Neural progenitor cell (in vitro differentiated cells): ENCODE measurements around the gene RDH11. TPM values are rescaled to one million over a fixed set of nuclear protein-coding genes. Genes with fewer than 3 reads are reported as not detected.
"Not testable (repeated sequence)": the region's sequence is repeated elsewhere in the genome, so short reads cannot be mapped to it uniquely, and the experiment has no call there.

Experiments
- DNase-seq: peaks from one replicate; pipeline ENCODE4 v3.0.0-alpha.2; 2016; ENCODE audit warnings: low spot score
- H2AFZ ChIP-seq: fragments of 200-600 bp; sonication (generic); replicated peaks from 2 replicates; pipeline ENCODE4 v1.6.1; 2016; ENCODE audit warnings: antibody characterized with exemption
- H3F3A ChIP-seq: fragments of 200-600 bp; sonication (generic); 2 replicates; pipeline ENCODE4 v1.6.1; 2016; ENCODE audit warnings: antibody characterized with exemption, low read depth
- H3K27ac ChIP-seq: fragments of 200-600 bp; sonication (generic); 2 replicates; pipeline ENCODE4 v1.5.1; 2016; ENCODE audit warnings: mild to moderate bottlenecking
- H3K27me3 ChIP-seq: fragments of 200-600 bp; sonication (generic); 2 replicates; pipeline ENCODE4 v1.6.1; 2016; ENCODE audit warnings: mild to moderate bottlenecking, moderate library complexity
- H3K36me3 ChIP-seq: fragments of 200-600 bp; sonication (generic); 2 replicates; pipeline ENCODE4 v1.5.1; 2016
- H3K4me1 ChIP-seq: fragments of 200-600 bp; sonication (generic); 2 replicates; pipeline ENCODE4 v1.6.1; 2016; ENCODE audit warnings: mixed run types
- H3K4me2 ChIP-seq: fragments of 200-600 bp; sonication (generic); 2 replicates; pipeline ENCODE4 v1.6.1; 2016
- H3K4me3 ChIP-seq: fragments of 200-600 bp; sonication (generic); 2 replicates; pipeline ENCODE4 v1.5.1; 2016
- H3K79me2 ChIP-seq: fragments of 200-600 bp; sonication (generic); 2 replicates; pipeline ENCODE4 v1.6.1; 2016; ENCODE audit warnings: low read depth
- H3K9ac ChIP-seq: fragments of 200-600 bp; sonication (generic); 2 replicates; pipeline ENCODE4 v1.6.1; 2016
- H3K9me3 ChIP-seq: fragments of 200-600 bp; sonication (generic); 2 replicates; pipeline ENCODE4 v1.5.1; 2016; ENCODE audit warnings: low read depth
- H4K20me1 ChIP-seq: fragments of 200-600 bp; sonication (generic); 2 replicates; pipeline ENCODE4 v1.6.1; 2016; ENCODE audit warnings: low read depth
- H3K27ac Mint-ChIP-seq: 3 replicates; pipeline ENCODE4 v1.8.0; 2021; ENCODE audit warnings: mixed read lengths
- H3K27me3 Mint-ChIP-seq: 2 replicates; pipeline ENCODE4 v1.8.0; 2022; ENCODE audit warnings: low read depth, mild to moderate bottlenecking, inconsistent platforms, moderate library complexity, mixed read lengths; ENCODE audit not compliant: insufficient read depth
- H3K36me3 Mint-ChIP-seq: 3 replicates; pipeline ENCODE4 v1.8.0; 2021; ENCODE audit warnings: mixed read lengths
- H3K4me1 Mint-ChIP-seq: 3 replicates; pipeline ENCODE4 v1.8.0; 2021; ENCODE audit warnings: mixed read lengths
- H3K4me3 Mint-ChIP-seq: 3 replicates; pipeline ENCODE4 v1.8.0; 2021; ENCODE audit warnings: mild to moderate bottlenecking, moderate library complexity, mixed read lengths
- H3K9me3 Mint-ChIP-seq: 3 replicates; pipeline ENCODE4 v1.8.0; 2020; ENCODE audit warnings: mixed read lengths
- EZH2 ChIP-seq: fragments of 200-600 bp; sonication (generic); IDR thresholded peaks from 2 replicates; pipeline ENCODE4 v1.6.1; 2017; ENCODE audit warnings: antibody characterized with exemption, mild to moderate bottlenecking, moderate library complexity
- EZH2phosphoT487 ChIP-seq: fragments of 200-600 bp; sonication (generic); IDR thresholded peaks from 2 replicates; pipeline ENCODE4 v1.6.1; 2017; ENCODE audit warnings: antibody characterized with exemption
- total RNA-seq: library from RNA; depleted of rRNA; stranded (reverse); fragments of >200 nt; gene quantifications from 2 replicates; pipeline ENCODE4 v1.2.3, GENCODE V29; 2015; ENCODE audit warnings: low replicate concordance
- TF ChIP-seq, protein P1 (sequence below): fragments of 200-600 bp; sonication (generic); IDR thresholded peaks from 2 replicates; pipeline ENCODE4 v1.5.1; 2017; ENCODE audit warnings: antibody characterized with exemption, mild to moderate bottlenecking

RDH11 gene
- total RNA-seq, 1 donor from 2014 or later = 90.6 TPM

GRCh38 chr14:67717048-67717447 lies 21.5 kb upstream of the RDH11 start:
- H3K9ac ChIP-seq = no peak overlapping the region
- Mint-ChIP-seq H3K27me3 (peaks cover 3% of the 10 kb centered on the region), H3K27ac (no peak overlapping the region), H3K36me3 (no peaks in the 10 kb centered on the region), H3K4me1 (no peaks in the 10 kb centered on the region), H3K4me3 (no peak overlapping the region), H3K9me3 (peaks cover 5% of the 10 kb centered on the region)
- H3K4me2 ChIP-seq = no peak overlapping the region
- H2AFZ ChIP-seq = no peak overlapping the region
- no peaks in the 10 kb centered on the region for H3F3A ChIP-seq
- TF ChIP-seq EZH2phosphoT487 (no peak), EZH2 (no peak)
- TF ChIP-seq, protein P1, sequence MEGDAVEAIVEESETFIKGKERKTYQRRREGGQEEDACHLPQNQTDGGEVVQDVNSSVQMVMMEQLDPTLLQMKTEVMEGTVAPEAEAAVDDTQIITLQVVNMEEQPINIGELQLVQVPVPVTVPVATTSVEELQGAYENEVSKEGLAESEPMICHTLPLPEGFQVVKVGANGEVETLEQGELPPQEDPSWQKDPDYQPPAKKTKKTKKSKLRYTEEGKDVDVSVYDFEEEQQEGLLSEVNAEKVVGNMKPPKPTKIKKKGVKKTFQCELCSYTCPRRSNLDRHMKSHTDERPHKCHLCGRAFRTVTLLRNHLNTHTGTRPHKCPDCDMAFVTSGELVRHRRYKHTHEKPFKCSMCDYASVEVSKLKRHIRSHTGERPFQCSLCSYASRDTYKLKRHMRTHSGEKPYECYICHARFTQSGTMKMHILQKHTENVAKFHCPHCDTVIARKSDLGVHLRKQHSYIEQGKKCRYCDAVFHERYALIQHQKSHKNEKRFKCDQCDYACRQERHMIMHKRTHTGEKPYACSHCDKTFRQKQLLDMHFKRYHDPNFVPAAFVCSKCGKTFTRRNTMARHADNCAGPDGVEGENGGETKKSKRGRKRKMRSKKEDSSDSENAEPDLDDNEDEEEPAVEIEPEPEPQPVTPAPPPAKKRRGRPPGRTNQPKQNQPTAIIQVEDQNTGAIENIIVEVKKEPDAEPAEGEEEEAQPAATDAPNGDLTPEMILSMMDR = no peak
- no peaks in the 10 kb centered on the region for H3K4me1 ChIP-seq
- no peaks in the 10 kb centered on the region for H4K20me1 ChIP-seq
- no peaks in the 10 kb centered on the region for H3K36me3 ChIP-seq
- no peaks in the 10 kb centered on the region for H3K9me3 ChIP-seq
- no peak for DNase-seq
- H3K27me3 ChIP-seq = peaks cover 10% of the 10 kb centered on the region
- no peak overlapping the region for H3K27ac ChIP-seq
- no peak overlapping the region for H3K4me3 ChIP-seq
- no peaks in the 10 kb centered on the region for H3K79me2 ChIP-seq

DNA sequence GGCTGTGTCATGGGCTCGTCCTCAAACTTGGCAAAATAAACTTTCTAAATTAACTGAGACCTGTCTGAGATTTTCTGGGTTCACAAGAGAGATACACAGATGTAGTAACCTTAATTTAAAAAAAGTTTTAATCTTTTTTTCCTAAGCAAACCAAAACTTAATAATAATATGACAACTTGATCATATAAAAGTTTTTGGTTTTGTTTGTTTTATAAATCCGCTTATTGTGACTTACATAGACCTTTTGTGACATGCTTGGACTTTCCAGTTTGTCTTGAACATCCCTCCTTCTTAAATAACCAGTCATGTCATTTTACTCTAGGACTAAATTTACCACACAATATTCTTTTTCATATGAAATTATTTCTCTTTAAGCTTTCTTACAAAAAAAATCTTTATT lies 14.6 kb upstream of the RDH11 start:
- no peaks in the 10 kb centered on the region for H3K79me2 ChIP-seq
- no peak overlapping the region for H3K27ac ChIP-seq
- H2AFZ ChIP-seq = no peak overlapping the region
- no peak overlapping the region for H3K4me3 ChIP-seq
- Mint-ChIP-seq H3K4me3 (no peak overlapping the region), H3K4me1 (no peaks in the 10 kb centered on the region), H3K9me3 (peaks cover 27% of the 10 kb centered on the region), H3K36me3 (no peaks in the 10 kb centered on the region), H3K27me3 (peaks cover 3% of the 10 kb centered on the region), H3K27ac (no peak overlapping the region)
- no peak overlapping the region for H3K4me2 ChIP-seq
- H3K27me3 ChIP-seq = no peaks in the 10 kb centered on the region
- peak; percentile 51 for DNase-seq
- no peak overlapping the region for H3K9ac ChIP-seq
- no peaks in the 10 kb centered on the region for H3K4me1 ChIP-seq
- no peaks in the 10 kb centered on the region for H4K20me1 ChIP-seq
- H3K9me3 ChIP-seq = peaks cover 36% of the 10 kb centered on the region
- TF ChIP-seq EZH2phosphoT487 (no peak), EZH2 (no peak)
- TF ChIP-seq, protein P1 = no peak
- no peaks in the 10 kb centered on the region for H3K36me3 ChIP-seq
- no peaks in the 10 kb centered on the region for H3F3A ChIP-seq

DNA sequence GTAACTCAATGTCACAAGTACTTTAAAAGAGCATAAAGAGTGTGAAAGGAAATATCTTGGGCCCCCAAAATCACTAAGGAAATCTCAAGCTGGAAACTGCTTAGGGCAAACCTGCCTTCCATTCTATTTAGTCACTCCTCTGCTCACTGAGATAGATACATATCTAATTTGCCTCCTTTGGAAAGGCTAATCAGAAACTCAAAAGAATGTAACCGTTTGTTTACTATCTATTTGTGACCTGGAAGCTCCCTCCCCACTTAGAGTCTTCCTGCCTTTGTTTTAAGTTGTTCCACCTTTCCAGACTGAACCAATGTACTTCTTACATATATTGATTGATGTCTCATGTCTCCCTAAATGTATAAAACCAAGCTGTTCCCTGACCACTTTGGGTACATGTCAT lies 14.2 kb upstream of the RDH11 start:
- not testable (repeated sequence) for H3F3A ChIP-seq, H3K4me2 ChIP-seq, H2AFZ ChIP-seq, H4K20me1 ChIP-seq, H3K4me3 ChIP-seq, H3K79me2 ChIP-seq, H3K27ac Mint-ChIP-seq, H3K4me3 Mint-ChIP-seq, H3K27me3 Mint-ChIP-seq, H3K27me3 ChIP-seq, DNase-seq, H3K36me3 ChIP-seq, H3K4me1 ChIP-seq, H3K36me3 Mint-ChIP-seq, H3K27ac ChIP-seq, H3K4me1 Mint-ChIP-seq, H3K9ac ChIP-seq
- peaks cover 36% of the 10 kb centered on the region for H3K9me3 ChIP-seq
- H3K9me3 Mint-ChIP-seq = peaks cover 27% of the 10 kb centered on the region

GRCh38 chr14:67709346-67709745 lies 13.8 kb upstream of the RDH11 start:
- not testable (repeated sequence) for H3K4me1 ChIP-seq, H3K27ac ChIP-seq, H3K4me3 Mint-ChIP-seq, H3K27me3 ChIP-seq, H3K4me2 ChIP-seq, H3K9ac ChIP-seq, DNase-seq, H3K27me3 Mint-ChIP-seq, H3K27ac Mint-ChIP-seq, H2AFZ ChIP-seq, H3K36me3 ChIP-seq, H4K20me1 ChIP-seq, H3K79me2 ChIP-seq, H3F3A ChIP-seq, H3K4me3 ChIP-seq, H3K4me1 Mint-ChIP-seq, H3K36me3 Mint-ChIP-seq
- H3K9me3 ChIP-seq = peaks cover 36% of the 10 kb centered on the region
- H3K9me3 Mint-ChIP-seq = peaks cover 27% of the 10 kb centered on the region
